ENCODE results near the gene ARFGAP2. TPM values are rescaled to one million over a fixed set of nuclear protein-coding genes. Genes with fewer than 3 reads are reported as not detected.
A peak's percentile ranks its signal among the peaks of the same experiment; 100 is the strongest.

ARFGAP2 gene
- total RNA-seq, 1 donor from 2014 or later: 91.8 TPM

DNA sequence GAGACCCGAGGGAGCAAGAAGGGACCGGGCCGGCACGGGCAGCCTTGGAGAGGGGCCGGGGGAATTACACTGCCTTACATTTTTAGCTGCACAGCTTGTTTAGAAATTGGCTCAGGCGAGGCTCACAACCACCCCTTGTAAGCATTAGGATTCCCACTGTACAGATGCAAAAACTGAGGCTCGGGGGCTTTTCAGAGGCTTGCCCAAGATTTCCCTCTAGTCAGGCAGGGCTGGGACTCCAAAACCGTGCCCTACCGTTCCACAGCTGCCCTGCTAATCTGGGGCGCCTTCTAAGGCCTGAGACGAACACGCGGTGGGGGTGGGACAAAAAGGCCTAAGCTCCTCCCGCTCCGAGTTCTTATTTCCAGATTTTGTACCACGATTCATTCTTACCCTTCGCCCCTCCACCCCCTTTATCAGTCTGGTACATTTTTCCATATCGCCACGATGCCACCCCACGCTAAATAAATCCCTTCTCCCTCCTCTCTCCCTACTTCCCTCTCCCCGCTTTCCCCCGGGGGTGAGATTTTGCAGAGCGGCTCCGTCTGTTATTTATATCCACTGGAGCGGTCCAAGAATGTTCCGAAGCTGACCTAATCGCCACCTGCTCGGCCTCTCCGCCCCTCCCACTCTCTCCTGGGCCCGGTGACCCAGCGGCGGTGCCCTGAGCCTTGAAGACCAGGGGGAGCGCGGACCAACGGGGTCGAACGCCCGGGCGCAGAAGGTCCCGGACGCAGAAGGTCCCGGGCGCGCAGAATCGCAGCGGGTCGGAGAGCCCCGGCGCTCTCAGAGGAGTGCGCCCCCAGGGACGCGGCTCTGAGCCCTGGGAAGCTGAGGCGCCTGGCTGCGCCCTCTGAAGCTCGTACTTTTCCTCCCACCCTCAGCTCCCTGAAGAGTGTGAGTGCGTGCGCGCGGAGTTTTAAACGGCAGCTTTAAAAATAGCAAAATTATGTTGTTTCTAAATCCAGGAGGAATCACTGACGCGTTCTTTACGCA, 10.3 kb upstream of the ARFGAP2 start:
- peak; percentile 43 for DNase-seq (ENCODE audit: low spot score)

DNA sequence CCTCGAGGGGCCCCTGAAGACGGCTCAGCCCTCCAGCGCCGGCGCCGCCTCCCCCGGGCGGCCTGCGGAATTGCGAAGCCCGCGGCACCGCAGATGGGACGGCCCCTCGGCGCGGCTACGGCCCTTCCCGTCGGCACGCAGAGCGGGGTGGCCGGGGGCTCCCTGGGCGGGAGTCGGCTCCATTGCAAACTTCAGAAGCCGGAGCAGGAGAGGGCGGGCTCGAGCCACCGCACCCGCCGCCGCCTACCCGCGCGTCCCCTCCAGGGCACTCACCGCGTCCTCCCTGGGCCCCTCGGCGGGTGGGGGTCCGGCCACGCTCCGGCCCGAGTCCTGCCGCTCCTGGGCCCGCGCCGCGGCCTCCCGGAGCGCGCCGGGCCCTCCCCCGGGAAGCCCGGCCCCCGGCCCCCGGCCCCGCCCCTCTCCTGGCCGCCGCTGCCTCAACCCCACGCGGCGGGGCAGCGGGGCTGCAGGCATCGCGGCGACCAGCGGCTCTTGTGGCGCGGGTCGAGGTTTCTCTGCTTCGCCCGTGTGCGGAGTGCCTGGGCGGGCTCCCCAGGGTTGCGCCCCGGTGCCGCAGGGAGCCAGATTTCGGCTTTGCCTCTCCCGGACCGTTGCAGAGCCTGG, 9.5 kb upstream of the ARFGAP2 start, which contains the start of gene PACSIN3:
PACSIN3 (minus strand) TSS at position 359 of the 624 bp plus-strand sequence. CDS start 3,707 bp downstream, outside the sequence.
- no peak for DNase-seq (ENCODE audit: low spot score)

DNA sequence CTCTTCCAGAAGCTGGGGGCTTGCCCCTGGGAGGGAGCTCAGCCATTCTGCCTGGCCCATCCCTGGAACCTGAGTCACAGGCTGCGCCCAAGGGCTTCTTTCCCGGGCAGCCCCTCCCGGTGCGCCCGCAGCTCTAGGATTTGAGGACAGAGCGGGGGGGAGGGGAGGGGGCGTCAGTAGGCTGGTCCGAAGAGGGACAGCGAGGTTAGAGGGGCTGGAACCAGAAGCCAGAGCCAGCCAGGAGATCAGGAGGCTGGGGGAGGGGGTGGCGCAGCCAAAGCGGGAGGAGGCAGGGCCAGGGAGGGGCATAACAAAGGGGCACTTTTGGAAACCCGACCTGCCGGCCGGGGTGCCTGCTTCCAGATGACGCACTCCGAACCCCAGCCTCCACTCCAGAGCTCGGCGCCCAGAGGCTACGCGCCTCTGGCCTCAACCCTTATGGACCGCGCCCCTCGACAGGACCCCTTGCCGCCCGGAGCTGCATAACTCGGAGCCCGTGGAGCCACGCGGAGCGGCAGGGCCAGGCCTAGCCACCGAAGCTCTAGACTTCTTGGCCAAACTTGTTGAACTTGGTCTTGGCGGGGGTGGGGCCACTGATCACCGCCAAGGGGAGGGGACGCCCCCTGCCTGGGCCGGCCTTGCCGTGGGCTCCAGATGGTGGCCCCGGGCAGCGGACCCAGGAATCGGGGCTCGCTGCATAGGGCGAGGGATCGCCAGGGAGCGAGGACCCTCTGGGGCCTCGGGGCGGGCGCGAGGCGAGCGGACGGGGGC, 8.8 kb upstream of the ARFGAP2 start:
- DNase-seq (ENCODE audit: low spot score): no peak

DNA sequence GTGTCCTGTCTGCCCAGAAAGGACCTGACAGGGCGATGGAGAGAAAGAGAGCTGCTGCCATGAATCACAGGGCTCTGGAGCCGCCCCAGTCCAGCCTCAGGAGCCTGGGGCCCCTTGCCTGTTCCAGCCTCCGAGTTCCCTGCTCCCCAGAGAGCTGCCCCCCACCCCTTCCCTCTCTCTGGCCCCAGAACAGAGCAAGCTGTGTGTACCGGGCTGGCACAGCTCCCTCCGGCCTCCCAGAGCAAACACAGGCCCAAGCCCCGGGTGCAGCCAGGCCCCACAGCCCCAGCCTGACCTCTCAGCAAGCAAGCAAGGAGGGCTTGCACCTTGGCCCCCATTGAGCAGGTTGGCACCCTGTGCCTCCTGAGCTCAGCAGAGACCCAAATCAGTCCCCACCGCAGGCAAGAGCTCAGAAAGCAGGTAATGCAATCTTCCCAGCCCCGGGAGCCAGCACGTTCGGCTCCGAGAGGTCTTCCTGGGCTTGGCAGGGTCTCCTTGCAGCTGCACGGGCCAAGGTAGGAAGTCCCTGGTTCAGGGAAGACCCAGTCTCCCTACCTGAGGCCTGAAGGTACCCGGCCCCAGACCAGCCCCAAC, 8.1 kb upstream of the ARFGAP2 start:
- DNase-seq (ENCODE audit: low spot score): no peak

DNA sequence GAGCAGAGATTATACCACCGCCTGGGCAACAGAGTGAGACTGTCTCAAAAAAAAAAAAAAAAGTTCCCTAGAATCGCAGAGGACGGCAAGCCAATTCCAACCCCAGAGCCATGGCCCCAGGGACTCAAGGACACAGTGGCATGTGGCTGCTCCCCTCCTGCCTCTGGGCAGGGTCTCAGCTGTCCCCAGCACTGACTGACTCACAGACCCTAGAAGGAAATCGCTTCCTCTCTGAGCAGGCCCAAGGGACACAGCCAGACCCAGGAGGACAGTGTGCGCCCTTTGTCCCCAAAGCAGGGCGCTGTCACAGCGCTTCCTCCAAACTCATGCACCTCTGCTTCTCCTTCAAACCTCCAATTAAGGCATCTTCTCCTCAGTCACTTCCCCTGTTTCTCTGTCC, 7.3 kb upstream of the ARFGAP2 start:
- no peak for DNase-seq (ENCODE audit: low spot score)

DNA sequence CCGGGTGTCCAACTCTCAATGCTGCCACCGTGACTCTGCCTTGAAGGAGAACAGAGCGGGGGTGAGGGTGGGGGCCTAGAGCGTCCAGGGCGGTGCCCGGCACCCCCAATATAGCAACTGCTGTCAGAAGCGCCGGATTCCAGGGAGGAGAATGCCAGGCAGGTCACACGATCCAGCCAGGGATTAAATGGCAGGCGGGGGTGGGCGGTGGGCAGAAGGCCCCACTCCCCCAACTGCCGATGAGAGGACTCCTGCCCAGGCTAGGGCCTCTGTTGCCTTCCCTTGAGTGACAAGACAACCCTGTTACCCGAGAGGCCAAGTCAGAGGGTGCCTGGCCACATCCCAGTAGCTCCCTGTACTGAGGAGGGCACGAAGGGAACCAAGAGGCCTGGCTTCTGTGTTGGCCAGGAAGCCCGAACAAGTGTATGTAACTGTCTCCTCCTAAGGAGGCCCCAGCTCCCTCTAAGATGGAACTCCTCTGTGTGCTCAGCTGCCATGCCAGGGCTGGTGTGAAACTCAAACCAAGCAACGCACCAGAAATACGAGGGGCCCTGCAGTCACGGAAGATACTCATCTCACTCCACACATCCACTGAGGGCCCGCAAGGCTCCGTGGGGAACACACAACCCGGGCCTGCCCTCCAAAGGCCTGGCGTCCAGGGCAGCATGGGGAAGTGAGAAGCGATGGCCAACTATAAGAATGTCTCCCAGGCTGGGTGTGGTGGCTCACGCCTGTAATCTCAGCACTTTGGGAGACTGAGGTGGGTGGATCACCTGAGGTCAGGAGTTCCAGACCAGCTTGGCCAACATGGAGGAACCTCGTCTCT, 6.6 kb upstream of the ARFGAP2 start:
- DNase-seq (ENCODE audit: low spot score): no peak

DNA sequence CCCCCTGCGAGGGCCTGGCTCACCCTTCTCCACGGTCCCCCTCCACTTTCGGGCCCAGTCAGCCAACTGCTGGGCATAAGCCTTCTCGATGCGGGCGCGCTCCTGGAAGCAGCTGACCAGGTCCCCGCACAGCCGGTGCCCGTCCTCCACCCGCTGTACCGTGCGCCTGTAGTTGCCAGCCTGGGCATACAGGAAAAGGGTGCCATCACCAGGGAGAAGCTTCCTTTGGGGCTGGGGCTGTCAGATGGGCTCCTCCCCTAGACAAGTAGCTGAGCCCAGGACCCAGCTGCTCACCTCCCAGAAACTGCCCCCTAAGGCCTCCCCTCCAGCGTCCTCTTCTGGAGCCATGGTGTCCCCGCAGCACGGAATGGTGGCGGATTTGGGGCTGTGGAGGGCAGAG, 5.7 kb upstream of the ARFGAP2 start:
- no peak for DNase-seq (ENCODE audit: low spot score)

DNA sequence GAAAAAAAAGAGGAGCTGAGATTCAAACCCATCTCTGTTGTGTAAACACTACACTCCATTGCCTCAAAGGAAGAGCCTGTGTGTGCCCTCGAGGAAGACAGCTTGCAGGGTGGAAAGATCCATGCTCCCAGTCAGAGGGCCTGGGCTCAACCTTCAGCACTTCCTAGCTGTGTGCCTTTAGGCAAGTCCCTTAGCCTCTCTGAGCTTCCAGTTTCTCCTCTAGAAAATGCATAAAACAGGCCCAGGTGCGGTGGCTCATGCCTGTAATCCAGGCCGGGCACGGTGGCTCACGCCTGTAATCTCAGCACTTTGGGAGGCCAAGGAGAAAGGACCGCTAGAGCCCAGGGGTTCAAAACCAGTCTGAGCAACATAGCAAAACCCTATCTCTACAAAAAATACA, 4.6 kb upstream of the ARFGAP2 start:
- no peak for DNase-seq (ENCODE audit: low spot score)

DNA sequence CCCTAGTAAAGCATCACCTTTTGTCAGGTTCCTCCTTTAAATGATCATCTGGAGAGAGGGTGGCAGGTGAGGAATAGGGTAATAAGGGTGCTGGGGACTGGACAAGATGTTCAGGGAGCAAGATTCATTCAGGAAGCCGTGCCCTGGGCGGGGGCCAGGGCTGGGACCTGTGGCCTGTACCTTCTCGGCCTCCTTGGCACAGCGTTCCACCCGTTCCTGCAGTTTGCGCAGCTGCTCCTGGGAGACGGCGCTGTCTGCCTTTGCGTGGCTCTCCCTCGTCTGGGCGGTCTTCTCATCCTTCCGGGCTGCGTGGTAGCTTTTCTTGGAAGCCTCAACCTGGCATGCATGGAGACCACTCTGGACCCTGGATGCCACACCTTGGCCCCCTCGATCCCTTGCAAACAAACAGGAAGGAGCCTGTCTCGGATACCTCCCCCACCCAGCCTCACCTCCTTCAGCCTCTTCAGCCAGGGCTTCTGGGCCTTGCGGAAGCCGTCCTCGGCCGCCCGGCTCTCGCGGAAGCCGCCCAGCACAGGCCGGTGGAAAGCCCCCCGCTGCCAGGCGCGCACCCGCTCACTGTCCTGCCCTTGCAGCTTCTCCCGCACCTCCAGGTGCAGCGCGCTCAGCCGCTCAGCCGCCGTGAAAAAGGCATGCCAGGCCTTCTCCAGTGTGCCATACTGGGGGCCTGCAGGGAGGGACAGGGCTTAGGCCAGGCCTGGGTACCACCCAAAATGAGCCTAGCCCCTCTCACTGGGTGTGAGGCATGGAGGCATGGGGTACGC, 3.5 kb upstream of the ARFGAP2 start:
- no peak for DNase-seq (ENCODE audit: low spot score)

DNA sequence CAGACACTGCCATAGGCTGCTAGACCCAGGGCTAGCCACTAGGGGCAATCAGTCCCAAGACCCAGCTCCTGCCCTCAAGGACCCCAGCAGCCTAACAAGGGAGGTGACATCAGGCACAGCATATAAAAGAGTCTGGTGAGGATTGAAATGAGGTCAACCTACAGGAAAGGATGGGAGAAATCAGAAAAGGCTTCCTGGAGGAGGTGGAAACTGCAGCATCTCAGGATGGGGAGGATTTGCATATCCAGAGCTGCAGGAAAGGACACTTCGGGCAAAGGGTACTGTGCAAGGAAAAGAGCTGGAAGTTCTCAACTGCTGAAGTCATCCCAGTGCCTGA, 2.9 kb upstream of the ARFGAP2 start:
- DNase-seq (ENCODE audit: low spot score): no peak

DNA sequence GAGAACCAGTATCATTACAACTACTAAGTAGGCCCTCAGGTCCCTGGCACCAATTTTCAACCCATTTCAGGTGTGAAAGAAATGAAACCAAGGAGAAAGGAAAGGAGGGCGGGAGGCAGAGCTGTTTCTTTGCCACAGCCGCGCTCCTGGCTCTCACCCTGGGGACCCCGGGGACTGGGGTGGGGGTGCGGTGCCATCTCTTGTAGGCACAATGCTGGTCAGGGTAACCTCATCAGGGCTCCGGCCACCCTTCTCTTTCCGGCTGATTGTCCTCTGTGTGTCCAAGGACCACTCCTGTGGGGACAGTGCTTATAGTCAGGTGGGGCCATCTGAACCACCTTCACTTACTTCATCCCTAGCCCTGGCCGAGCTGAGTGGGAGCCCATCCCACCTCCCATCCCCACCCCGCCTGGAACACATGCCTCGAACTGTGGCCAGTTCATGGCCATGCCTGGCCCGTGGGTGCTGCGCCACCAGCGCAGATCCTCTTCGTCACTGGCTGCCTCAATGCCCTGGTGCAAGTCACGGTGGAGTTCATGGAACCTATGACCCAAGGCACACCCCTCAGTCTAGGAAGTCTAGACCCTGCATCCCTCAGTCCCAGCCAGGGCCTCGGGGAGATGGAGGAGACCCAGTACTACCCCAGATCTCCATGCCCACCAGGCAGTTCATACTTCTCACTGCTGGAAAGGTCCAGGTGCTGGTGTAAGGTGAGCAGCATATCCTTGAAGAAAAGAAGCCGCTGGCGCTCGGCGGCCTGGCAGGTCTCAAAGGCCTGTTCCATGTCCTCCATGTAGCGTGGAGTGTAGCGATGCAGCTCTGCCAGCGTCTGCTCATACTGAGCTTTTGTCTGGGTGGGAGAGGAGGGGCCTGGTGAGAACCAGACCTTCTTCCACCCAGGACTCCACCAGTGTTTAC, 2.3 kb upstream of the ARFGAP2 start:
- no peak for DNase-seq (ENCODE audit: low spot score)

DNA sequence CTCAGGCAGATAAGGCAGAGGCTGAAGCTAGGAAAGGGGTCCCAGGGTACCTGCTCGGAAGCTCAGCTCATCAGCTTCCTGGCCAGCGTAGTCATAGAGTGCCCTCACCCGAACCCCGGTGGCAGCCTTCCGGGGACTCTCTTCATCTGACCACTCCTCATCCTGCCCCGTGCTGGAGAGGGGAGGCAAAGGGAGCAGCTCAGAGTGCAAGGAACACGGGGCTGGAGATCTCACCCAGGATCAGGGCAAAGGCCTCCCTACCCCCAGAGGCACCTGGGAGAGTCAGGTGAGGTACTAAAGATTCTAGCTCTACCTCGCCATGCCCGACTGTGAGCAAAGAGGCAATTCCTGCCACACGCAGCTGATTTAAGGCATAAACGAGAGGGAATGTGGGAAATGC, 1.6 kb upstream of the ARFGAP2 start:
- no peak for DNase-seq (ENCODE audit: low spot score)

DNA sequence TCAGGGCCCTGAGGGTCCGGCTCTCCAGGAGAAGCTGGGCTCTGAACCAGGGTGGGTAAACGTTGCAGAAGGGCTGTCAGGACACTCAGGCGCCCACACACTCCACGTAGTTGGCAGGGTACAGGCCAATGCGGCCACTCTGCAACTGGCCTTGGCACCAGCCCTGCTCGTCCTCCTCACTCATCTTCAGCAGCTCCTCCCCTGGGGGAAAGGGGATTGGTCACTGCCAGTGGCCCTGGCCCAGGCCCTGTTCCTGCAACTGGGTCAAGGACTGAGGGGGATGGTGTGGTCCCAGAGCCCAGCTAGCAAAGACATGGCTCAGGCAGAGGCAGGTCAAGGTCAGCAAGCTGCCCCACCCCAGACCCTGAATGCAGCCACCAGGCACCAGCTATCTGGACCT, 1.2 kb upstream of the ARFGAP2 start:
- no peak for DNase-seq (ENCODE audit: low spot score)

DNA sequence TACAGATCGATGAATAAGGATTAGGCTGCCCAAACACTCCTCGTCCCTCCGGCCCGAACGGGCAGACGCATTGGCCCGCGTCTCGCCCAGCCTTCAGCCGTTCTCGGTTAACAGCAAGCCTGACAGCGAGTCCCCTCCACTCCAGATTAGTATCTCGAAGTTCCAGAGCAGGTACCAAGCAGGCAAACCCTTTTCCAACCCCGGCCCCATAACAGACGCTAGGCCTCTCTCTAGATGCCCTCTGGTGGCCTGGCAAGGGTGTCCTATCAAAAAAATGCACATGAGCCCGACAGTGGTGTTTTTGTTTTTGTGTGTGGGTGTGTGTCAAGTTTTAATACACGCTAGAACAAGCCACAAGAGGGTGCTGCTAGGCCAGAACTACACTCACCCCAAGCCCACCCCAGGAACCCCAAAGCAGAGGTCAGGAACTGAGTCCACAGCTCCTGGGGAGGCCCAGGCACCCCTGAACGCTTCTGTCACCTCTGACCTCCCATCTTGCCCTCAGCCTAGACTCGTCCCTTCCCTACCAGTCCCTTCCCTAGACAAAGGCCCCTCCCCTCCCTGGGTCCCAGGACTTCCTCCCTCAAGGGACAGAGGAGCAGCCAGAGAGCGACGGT, 658 bp upstream of the ARFGAP2 start:
- DNase-seq (ENCODE audit: low spot score): peak; percentile 77

DNA sequence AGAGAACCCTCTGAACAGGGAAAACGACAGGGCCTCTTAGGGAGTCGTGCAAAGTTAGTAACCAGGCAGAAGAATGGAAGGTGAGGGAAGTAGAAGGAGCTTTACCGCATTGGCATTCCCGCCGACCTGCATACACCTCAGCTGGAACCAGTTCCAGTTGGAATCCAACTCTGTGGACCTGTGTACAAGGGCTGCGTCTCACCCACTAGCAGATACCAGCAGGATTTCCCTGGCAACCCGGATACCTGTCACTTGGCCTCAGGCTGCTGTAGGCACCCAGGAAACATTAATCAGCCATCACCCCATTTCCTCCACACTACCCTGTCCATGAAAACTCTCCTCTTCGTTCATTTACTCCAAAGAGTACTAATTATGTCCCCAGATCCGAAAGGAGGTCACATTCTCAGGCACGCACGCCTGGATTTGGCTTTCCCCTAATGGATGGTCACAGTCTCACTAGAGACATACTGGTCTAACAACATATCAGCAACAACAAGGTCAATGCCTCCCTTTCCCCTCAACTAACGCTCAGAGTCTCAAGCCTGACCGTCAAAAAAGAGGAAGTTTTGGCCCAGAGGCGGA, 842 bp downstream of the ARFGAP2 start:
- DNase-seq (ENCODE audit: low spot score): no peak

DNA sequence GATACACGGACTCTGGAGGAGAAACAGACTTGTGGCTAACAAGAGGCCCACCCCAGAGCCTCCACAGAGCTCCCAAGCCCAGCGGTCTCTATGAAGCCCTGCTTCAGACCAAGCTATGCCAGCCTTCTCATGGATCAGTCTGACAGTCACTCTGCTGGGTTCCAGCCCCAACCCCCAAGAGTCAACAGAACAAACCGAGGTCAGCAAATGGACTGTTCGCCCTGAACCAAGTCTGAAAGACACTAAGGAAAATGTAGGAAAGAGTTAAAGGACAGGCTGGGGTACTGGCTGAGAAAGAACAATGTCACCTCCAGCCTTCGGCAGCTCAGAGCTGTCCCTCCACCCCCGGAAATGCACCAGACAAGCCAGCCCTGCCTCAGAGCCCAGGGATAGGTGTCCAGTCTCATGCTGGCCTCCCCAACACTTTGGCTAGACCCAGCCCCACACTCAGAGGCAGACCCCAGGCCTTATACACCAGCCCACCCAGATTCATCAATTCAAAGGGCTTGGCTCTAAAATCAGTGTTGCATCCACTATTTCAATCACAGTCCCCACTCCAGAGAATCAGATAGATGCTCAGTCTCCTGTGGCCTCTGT, 3.8 kb downstream of the ARFGAP2 start:
- DNase-seq (ENCODE audit: low spot score): no peak

DNA sequence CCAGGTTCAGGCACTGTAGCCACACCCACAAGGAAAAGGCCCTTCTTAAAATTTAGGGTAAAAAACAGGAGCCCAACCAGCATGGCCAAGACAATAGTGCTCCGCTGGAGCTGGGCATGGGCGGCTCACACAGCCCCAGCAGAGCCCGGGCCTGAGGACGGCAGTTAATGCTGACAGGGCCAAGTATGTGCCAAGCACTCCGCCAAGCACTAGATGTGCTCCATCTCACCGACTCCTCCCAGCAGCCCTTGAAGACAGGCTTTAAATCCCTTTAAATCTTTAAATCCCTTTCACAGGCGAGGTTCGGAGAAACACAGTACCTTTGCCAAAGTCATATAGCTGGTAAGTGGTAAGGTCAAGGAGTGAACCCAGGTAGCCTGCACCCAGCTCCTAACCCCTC, 4.8 kb downstream of the ARFGAP2 start:
- no peak for DNase-seq (ENCODE audit: low spot score)

All from mucosa of gallbladder (tissue), 1 donor.